HK-2 (cell line): ENCODE results near the gene TBC1D8.
A peak's percentile ranks its signal among the peaks of the same experiment; 100 is the strongest.

Experiments
- DNase-seq: peaks from one replicate; pipeline ENCODE4 v3.0.0-alpha.2; 2018; ENCODE audit not compliant: unreplicated experiment

TBC1D8 gene

DNA sequence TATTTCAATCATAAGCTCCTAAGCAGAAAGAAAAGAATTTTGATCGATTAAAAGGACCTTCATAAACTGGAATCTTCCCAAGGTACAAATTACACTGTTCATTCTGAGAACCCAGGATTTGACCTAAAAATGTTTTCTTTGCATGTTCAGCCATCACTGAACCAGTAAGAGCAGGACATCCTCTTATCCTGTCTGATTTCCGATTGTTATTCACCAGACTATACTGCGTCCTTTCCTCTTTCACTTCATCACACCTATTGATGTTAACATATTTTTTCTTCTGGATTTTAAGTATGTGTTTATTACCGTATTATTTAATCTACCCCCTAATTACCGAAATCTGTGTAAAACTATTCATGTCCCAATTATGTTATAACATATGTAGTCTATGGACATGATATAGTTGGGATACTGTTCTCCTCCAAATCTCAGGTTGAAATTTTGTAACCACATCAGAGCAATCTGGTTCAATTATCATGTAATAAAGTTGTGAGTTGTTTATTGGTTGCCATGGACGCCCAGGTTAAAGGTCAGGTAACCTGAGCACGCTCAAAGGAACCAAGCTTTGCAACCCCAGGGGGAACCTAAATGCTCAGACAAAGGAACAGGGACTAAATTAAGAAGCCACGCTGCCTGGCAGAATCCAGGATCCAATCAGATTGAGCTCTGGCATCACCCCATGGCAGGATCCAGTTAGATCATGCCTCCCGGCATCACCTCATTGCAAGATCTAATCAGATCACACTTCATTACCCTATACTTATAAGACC, 11.6 kb upstream of the TBC1D8 start:
- DNase-seq, result no peak

DNA sequence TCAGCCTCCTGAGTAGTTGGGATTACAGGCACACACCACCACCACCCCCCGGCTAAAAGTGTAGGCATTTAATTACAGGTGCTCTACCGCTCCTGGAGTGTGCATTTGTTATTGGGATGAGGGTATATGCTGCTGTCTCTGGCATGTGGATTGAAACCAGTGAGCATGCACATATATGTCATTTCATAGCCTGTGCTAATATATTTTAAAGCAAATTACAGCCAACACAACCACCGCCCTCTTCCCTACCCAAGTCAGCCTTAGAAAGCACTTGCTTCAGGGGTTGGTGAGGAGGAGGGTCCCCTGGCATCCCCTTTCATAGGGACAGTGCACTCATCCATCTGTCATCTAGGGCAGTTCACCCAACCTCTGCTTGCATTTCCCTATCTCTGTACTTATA, 10.5 kb upstream of the TBC1D8 start:
- DNase-seq, result no peak

DNA sequence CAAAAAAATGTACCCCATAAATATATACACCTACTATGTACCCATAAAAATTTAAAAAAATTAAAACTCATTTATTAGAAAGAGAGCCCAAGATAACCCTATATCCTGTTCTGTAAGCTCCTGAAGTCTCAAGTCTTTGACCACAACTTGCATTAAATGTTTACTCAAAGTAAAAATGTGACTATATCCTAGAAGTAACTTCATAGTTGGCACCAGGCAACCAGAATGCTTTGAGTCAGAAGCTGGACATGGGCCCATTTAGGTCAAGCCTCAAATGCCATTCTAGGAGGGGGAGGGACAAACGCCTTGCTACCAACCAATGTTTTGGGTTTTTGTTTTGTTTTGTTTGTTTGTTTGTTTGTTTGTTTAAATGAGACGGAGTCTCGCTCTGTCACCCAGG, 9.3 kb upstream of the TBC1D8 start:
- no peak for DNase-seq

DNA sequence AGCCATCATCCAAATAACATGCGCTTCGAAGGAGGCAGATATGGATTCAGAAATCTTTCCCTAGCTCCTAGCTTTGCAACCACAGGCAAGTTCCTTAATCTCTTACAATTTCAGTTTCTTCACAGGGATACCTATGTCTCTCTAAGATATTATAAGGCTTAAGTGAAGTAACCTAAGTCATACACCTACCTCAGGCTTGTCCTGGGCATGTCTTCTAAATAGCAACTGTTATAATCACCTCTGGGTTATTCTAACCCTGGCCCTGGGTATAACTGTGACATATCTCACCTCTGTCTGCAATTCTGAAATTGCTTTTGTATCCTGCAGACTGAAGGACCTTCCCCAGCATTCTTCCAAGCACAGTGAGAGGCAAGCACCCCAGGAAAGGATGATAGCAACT, 8.3 kb upstream of the TBC1D8 start:
- no peak for DNase-seq

DNA sequence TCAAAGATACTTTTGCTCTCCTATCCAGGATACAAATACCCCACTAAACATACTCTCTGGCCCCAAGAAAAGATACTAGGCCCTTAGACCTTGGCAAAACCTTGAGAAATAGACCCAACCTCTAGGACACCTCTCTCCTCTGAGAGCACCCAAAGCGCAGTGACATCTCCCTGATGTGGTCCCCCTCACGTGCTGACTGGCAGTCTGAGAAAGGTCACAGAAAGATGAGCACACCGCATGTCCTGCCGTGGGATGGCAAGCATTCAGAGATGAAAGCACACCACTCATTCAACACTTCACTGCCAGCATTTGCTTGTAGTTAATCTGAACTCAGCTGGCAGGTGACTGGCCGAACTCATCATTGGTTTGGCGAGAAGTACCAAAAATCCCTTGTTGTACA, 6.1 kb upstream of the TBC1D8 start:
- no peak for DNase-seq

DNA sequence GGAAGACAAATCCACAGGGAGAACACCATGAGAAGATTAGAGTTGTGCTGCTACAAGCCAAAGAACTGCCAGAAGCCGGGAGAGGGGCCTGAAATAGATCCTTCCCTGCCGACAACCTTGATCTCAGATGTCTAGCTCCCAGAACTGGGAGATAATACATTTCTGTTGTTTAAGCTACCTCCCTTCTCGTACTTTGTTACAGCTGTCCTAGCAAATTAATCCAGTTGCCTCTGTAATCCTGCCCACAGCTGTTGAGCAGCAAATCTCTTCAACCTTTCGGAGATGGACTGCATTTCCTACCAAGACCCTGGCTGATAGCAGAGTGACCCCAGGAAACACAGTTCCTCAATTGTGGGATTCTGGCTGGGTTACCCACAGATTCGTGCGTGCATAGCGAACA, 2.6 kb upstream of the TBC1D8 start:
- no peak for DNase-seq

DNA sequence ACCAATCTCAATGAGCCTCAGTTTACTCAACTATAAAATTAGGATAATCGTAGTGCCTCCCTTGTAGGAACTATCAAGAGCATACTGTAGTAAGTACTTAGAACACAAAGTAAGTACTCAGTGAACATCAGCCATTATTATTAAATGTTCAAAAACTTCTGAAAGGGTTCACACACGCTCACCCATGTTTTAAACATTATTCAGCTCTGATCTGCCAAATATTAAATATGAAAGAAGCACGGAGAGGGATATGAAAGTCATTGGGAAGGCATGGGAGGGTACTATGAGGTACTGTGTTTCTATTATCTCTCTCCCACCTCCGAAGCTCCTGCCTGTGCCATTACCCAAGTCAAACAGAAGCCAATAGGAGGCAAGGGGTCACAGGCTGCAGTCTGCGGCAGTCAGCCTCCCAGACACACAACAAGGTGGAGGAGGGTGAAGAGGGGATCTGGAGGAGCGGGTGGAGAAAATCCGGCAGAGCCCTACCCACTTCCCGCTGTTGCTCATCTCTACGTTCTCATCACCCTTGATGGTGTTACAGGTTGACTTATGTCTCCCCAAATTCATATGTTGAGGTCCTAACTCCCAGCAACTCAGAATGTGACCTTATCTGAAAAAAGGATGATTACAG, 2.0 kb upstream of the TBC1D8 start:
- DNase-seq, result no peak

DNA sequence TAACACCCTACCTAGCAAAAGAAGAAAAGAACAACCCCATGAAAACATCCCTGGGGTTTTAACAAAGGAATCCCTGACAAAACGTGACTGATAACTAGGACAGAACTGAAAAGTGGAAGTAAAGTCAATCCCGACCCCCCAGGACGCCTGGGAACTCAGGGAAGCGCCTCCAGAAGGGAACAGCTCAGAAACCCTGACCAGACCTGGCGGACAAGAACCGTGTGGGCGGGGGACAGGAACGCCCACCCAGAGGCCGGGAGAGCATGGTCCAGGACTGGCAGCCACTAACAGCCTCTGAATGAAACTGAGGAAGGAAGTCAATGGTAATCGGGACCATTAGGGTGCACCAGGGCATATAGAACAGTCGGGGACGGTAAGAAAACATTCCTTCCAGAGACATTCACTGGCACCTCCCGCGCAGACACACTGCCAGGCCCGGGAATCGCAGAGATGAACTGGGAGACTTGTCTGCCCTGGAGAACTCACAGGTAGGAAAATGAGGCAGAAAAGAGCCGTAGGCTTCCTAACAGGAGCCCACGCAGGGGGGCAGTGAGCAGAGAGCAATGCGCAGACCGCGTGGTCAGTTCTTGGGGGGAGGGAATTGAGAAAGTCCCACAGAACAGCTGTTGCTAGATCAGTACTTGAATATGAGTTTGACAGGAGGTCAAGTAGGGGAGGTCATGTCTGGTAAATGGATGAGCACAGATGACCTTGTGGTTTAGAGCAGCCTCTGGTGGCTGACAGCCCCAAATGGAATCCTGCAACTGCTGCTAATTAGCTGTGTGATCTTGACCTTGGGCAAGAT, 1.3 kb upstream of the TBC1D8 start:
- peak; percentile 45 for DNase-seq

GRCh38 chr2:101151859-101152271, 683 bp upstream of the TBC1D8 start:
- DNase-seq, result no peak

DNA sequence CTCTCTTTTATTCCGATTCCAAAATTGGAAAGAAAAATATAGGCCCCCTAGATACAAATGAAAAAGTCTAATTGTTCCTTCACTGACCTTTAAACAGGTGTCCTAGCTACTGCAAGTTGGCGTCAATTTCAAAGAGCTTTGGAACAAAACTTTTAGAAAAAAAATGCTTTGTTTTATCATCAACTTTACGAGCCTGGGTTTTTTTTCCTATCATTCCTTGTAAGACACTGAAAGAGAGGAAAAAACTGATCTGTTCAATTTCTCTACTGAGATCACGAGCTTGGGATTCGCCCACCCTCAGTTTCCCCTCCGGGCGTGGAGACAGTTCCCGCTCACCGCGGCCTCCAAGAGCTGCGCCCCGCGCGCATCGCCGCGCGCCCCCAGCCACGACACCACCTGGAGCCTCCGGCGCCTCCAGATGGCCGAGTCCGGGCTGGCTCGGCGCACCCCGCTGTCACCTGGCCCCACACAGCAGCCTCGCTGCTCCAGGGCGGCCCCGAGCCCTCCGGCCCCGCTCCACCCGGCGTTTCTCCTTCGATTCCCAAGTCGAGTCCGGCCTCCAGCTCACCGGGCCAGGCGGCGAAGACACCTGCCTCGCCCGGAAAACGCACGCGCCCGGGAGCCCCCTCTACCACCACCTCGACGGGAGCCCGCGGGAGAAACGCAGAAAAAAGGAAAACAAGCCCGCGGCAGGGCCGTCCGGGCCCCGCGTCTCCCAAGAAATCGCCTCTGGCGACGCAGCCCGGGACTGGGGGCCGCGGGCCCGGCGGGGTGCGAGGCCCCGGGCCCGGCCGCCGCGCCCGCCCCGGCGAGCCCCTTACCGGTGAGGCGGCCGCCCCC, 656 bp downstream of the TBC1D8 start:
- peak; percentile 38 for DNase-seq

- DNase-seq, result no peak
Observed at GRCh38 chr2:101149241-101150192, 1.7 kb downstream of the TBC1D8 start.

- DNase-seq, result no peak
Observed at GRCh38 chr2:101148777-101149176, 2.4 kb downstream of the TBC1D8 start.

DNA sequence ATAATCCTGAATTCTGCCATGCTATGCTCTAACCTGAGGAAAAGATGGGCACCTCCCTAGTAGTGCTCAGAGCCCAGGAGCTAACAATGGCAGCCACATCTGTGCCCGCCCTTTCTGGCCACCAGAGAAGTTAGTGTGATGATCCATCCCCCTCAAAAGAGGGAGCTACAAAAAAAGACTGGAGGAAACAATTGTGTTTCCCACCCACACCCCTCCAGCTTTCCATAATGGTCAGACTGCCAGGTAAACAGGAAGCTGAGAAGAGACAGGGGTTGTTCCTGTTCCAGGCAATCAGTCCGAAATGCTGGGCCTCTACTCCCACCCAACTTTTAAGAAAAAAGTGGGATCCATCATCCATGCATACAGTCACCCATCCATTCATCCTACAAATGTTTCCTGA, 3.2 kb downstream of the TBC1D8 start:
- no peak for DNase-seq

DNA sequence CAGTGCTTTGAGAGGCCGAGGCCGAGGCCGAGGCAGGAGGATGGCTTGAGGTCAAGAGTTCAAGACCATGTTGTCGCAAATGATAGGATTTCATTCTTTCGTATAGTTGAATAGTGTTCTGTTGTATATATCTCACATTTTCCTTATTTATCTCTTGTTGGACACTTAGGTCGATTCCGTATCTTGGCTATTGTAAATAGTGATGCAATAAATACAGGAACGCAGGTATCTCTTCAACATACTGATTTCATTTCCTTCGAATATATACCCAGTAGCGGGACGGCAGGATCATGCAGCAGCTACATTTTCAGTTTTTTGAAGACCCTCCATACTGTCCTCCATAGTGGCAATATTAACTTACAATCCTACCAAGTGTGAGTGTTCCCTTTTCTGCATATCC, 4.1 kb downstream of the TBC1D8 start:
- no peak for DNase-seq

GRCh38 chr2:101146535-101146934, 4.6 kb downstream of the TBC1D8 start:
- DNase-seq, result no peak

- no peak for DNase-seq
Observed at GRCh38 chr2:101145406-101145805, 5.8 kb downstream of the TBC1D8 start.

DNA sequence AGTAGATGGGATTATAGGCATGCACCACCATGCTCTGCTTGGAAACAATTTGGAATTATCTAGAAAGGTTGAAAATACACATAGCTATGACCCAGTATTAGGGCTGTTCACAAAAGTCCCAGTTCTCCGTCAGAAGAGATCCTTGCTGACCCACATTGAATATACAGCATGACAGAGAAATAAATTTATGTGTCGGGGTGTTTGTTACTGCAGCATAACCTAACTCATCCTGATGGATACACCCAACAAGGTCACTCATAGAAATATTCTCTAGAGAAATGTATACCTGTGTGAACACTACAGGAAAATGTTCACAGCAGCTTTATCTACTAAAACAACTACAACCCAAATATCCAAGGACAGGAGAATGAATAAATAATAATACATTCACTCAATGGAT, 9.0 kb downstream of the TBC1D8 start:
- DNase-seq, result no peak

DNA sequence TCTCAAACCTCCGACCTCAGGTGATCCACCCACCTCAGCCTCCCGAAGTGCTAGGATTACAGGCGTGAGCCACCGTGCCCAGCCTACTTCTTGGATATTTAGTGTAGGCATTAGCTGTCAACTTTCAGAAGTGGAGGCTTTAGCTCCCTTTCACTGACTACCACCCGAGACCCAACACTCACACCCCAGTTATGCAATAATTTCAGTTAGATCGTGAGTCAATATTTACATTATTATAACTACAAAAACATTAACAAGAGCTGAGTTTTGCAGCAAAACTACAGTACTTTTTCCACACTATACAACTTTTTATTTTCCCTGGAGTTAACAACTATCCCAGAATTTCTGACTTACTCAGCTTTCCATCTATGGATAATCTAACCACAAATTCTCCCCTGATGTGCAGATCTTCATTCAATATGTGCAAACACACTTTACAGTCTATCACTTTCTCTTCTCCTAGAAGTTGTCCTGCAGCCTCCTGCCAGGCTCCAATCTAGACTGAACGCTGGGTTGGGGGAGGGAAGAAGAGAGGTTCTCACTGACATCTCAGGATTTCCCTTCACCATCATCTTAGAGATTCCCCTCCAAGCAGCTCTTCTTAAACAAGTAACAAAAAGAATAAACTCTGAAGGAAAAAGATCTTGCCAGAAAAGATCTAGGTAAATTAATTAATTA, 10.1 kb downstream of the TBC1D8 start:
- no peak for DNase-seq

- no peak for DNase-seq
Observed at GRCh38 chr2:101140237-101140636, 10.9 kb downstream of the TBC1D8 start.

GRCh38 chr2:101139495-101139894, 11.7 kb downstream of the TBC1D8 start:
- DNase-seq, result no peak
